ENCODE data around the gene S100Z.

DNA sequence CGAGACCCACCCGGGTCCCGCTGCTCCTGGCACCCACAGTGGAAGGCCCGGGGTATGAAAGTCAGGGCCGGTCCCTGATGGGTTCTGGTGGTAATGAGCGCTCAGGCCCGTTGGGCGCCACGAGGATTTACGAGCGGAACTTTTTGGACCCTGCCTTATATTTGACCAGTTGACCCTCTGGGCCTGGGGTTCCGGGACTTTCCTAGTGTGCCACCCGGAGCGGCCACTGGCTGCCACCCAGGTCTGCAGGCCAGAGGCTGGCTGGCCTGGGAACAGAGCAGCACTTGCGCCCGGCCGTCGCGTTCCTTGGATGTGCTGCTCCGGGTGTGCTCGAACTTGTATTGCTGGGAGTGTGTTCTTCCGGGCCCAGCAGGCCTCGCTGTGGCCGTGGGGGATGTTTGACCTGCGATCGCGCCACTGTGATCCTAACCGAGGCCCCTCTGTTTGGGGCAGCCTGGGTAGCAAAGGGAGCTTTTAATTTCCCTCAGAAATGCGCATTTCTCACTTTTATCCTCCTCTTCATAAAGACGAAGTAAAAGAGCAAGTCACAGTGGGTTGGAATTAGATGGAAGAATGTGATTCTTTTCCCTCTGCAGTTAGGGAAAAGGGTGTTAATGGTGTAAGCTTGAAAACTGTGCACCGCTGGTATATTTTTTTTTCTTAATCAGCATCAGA lies 29.8 kb upstream of the S100Z start:
- TF ChIP-seq, protein P1, sequence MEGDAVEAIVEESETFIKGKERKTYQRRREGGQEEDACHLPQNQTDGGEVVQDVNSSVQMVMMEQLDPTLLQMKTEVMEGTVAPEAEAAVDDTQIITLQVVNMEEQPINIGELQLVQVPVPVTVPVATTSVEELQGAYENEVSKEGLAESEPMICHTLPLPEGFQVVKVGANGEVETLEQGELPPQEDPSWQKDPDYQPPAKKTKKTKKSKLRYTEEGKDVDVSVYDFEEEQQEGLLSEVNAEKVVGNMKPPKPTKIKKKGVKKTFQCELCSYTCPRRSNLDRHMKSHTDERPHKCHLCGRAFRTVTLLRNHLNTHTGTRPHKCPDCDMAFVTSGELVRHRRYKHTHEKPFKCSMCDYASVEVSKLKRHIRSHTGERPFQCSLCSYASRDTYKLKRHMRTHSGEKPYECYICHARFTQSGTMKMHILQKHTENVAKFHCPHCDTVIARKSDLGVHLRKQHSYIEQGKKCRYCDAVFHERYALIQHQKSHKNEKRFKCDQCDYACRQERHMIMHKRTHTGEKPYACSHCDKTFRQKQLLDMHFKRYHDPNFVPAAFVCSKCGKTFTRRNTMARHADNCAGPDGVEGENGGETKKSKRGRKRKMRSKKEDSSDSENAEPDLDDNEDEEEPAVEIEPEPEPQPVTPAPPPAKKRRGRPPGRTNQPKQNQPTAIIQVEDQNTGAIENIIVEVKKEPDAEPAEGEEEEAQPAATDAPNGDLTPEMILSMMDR (IDR thresholded peaks at IDR 0.05 in 4 of 5, conservative IDR thresholded peaks at IDR 0.05 in 1 of 5) = no peak
- no peak for TF ChIP-seq POLR2A (IDR thresholded peaks at IDR 0.05)

Data from gastrocnemius medialis (tissue), 4 donors.